Posterior vena cava (tissue), 2 donors: ENCODE measurements around the gene IL36G. TPM values are rescaled to one million over a fixed set of nuclear protein-coding genes. Genes with fewer than 3 reads are reported as not detected.

ENCODE experiments used
- DNase-seq: peaks from one replicate; pipeline ENCODE4 v3.0.0-alpha.2; 2020; ENCODE audit warnings: low spot score
- intact Hi-C, 2 donors: fragments of 100-400 bp; cut with DNase I; formaldehyde crosslinking; loops; one replicate each; pipeline versions ENCODE4 v1.14.1 to v1.14.2; 2022 to 2023
- total RNA-seq, 2 donors: library from RNA; stranded (reverse); fragmentation: NEBNext Ultra II Directional; extraction: Animal tissue kit (Norgen Biotek cat#: 25700); gene quantifications; one replicate each; pipeline ENCODE4 v1.2.1, GENCODE V29; 2021
- donor health status: DM: yes; HTN: yes; CAD: no.
- donor health status: DM: yes; HTN: yes; CAD: no.

IL36G gene
- total RNA-seq, 2 donors from 2014 or later: not detected

DNA sequence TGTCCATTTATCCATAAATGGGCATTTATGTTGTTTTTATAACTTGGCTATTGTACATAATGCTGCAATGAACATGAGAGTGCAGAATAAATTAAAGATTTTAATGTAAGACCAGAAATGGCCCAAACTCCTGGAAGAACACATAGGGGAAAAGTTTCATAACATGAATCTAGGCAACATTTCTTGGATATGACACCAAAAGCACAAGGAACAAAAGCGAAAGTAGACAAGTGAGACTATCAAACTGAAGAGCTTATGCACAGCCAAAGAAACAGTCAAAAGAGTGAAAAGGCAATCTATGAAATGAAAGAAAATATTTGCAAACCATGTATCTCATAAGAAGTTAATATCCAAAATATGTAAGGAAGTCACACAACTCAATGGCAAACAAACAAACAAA lies 33.3 kb downstream of the IL36G start:
- no peak for DNase-seq
- intact Hi-C loops: no loop called here

GRCh38 chr2:113012436-113013335 lies 34.9 kb downstream of the IL36G start:
- intact Hi-C loops: no loop called here
- no peak for DNase-seq

- DNase-seq: no peak
- intact Hi-C loops: no loop called here
Observed at GRCh38 chr2:113013336-113013661, 35.5 kb downstream of the IL36G start.

GRCh38 chr2:113014067-113014466 lies 36.3 kb downstream of the IL36G start:
- intact Hi-C loops: no loop called here
- no peak for DNase-seq

- no peak for DNase-seq
Observed at GRCh38 chr2:113015042-113015441, 37.2 kb downstream of the IL36G start.

DNA sequence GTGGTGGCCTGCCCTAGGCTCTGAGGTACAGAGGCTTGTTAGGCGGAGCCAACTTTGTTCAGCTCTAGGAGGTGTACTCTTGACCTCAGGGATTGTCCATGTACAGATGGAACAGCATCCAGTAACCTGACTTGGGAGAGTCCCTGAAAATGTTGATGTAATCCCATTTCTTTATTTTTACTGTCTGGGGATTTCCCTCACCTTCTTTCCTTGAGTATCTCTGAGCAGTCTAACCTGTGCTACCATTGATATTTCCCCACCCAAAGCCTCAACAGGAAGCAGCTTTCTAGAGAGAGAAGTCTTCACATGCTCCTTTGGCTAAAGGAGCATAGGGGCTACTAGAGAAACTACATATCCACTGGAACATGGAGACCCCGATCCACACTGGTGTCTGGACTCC lies 37.8 kb downstream of the IL36G start:
- intact Hi-C loops: no loop called here
- DNase-seq: no peak

More at GRCh38 chr2:113015042-113015441, 37.2 kb downstream of the IL36G start:
- intact Hi-C loops: no loop called here

DNA sequence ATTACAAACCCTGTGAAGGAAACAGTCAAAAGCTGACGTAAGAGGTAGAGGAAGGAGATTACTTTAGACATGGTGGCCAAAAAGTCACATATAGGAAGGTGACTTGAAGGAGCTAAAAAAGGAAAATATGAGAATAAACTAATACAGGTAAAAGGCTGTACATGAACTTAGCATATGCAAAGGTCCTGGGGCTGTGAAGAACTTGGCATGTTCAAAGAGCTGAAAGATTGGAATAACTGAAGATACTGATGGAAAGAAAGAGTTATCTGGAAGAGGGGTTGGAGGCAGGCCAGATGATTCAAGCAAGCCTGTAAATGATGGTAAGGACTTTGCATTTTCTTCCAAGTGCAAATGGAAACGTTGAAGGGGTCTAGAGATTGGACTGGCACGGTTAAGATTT lies 40.7 kb downstream of the IL36G start:
- intact Hi-C loops: no loop called here
- DNase-seq: no peak

- intact Hi-C loops: no loop called here
- DNase-seq: no peak
Observed at GRCh38 chr2:113021312-113021711, 43.5 kb downstream of the IL36G start.

DNA sequence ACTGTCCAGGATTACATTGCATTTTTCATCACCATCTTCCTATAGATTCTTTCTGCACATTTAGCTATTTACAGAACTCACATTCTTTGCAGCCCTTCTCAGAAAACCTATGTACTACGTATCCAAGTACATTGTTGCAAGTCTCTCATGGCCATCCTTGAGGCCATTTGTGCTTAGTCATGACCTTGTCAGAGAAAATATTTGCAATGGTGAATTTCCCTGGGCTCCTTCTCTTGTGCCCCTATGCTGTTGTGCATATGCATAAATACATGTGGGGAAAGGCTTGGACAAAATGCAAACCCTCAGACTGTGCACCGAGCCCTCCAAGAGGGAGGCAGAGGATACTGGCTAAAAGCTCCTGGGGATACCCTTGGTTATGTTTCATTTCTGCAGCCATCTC lies 47.0 kb downstream of the IL36G start:
- intact Hi-C loops: no loop called here

DNA sequence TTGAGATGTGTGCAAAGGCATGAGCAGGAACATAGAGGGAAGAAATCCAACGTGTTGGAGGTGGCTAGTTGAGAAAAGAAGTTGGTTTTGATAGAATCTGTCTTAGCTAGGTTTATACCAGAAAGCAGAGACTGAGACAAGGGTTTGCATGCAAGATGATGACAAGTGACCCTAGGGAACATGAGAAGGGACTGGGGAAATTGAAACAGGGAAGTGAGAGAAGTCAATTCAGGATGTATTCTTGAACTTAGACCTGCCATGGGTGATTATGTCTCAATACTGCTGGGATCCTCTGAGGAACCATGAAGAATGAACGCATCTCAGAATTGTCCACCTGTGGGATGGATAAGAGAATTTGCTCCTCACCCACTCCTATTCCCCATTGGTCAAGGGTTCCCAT lies 47.9 kb downstream of the IL36G start:
- DNase-seq: no peak
- intact Hi-C loops: no loop called here

More for the DNA sequence above, 47.0 kb downstream of the IL36G start:
- no peak for DNase-seq

- no peak for DNase-seq
- intact Hi-C loops: no loop called here
Observed at GRCh38 chr2:113027691-113028090, 49.9 kb downstream of the IL36G start.

GRCh38 chr2:113028112-113028511 lies 50.3 kb downstream of the IL36G start:
- DNase-seq: no peak
- intact Hi-C loops: no loop called here

- intact Hi-C loops: no loop called here
- no peak for DNase-seq
Observed at GRCh38 chr2:113032737-113033136, 54.9 kb downstream of the IL36G start.

DNA sequence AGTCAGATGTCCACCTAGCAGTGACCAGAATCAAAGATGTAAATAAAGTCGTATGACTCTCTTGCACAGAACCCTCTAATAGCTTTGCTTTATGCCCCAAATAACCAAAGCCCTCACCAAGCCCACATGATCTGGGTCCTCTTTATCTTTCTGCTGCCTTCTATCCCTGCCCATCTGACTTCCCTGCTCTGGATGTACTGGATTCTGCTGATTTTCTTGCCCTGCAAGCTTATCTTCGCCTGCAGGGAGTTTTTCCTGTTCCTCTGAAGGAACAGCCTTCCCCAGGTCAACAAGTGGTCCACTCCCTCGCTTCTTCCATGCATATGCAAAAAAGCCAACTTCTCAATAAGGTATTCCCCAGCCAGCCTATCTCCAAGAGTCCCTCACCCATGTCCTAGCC lies 56.2 kb downstream of the IL36G start:
- DNase-seq: no peak
- intact Hi-C loops: no loop called here

Other genes with a start within 250 kb of the IL36G start
- gene CKAP2L, start 213.4 kb upstream of the IL36G start, total RNA-seq: under 1 TPM; 0.24 to 0.65 TPM
- not detected for gene IL1A, start 193.5 kb upstream of the IL36G start, total RNA-seq
- 1 to 10 TPM; 1.0 to 1.1 TPM for gene IL1B, start 141.2 kb upstream of the IL36G start, total RNA-seq
- gene IL37, start 66.8 kb upstream of the IL36G start, total RNA-seq: not detected
- not detected for gene IL36A, start 27.5 kb downstream of the IL36G start, total RNA-seq
- gene IL36B, start 74.9 kb downstream of the IL36G start, total RNA-seq: not detected
- not detected for gene IL36RN, start 81.2 kb downstream of the IL36G start, total RNA-seq
- gene IL1F10, start 90.0 kb downstream of the IL36G start, total RNA-seq: not detected
- 1 to 10 TPM; 1.7 to 3.0 TPM for gene IL1RN, start 149.6 kb downstream of the IL36G start, total RNA-seq
- gene PSD4, start 196.0 kb downstream of the IL36G start, total RNA-seq: 10 to 100 TPM in 1 of 2 donors, 1 to 10 TPM in 1; 5.8 to 10.5 TPM